ENCODE measurements around the gene MASP1.
A peak's percentile ranks its signal among the peaks of the same experiment; 100 is the strongest.

The MASP1 gene, protein sequence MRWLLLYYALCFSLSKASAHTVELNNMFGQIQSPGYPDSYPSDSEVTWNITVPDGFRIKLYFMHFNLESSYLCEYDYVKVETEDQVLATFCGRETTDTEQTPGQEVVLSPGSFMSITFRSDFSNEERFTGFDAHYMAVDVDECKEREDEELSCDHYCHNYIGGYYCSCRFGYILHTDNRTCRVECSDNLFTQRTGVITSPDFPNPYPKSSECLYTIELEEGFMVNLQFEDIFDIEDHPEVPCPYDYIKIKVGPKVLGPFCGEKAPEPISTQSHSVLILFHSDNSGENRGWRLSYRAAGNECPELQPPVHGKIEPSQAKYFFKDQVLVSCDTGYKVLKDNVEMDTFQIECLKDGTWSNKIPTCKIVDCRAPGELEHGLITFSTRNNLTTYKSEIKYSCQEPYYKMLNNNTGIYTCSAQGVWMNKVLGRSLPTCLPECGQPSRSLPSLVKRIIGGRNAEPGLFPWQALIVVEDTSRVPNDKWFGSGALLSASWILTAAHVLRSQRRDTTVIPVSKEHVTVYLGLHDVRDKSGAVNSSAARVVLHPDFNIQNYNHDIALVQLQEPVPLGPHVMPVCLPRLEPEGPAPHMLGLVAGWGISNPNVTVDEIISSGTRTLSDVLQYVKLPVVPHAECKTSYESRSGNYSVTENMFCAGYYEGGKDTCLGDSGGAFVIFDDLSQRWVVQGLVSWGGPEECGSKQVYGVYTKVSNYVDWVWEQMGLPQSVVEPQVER

DNA sequence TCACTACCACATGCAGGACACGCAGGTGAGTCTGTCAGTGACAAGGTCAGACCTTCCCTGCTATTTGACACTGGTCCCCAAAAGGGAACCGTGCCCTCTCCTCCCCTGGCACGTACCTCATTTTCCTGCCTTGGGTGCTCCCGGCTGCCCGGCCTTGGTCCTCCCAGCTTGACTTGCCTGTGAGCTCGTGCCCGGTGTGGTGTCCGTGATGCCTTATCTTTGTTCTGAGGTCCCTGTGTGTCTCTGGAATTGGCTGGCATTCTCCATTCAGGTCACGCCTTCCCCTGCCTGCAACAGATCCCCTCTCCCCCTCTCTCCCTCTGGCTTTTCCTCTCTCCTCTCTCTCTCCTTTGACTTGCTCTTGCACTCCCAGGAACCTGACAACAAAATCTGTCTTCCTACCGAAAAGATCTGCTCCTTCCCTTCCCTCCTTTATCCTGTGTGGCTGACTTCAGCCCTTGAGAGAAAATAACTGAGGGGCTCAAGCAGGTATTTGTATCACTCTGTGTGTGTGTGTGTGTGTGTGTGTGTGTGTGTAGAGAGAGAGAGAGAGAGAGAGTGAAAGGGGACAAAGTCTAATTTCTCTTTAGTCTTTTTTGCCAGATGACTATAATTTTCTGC, at the start of gene MASP1:
TSS of gene MASP1 (minus strand) at position 226 of the 621 bp plus-strand sequence. CDS start at position 121, 105 bp downstream.
- DNase-seq (ENCODE audit: low read depth, low spot score), result peak; percentile 39

DNA sequence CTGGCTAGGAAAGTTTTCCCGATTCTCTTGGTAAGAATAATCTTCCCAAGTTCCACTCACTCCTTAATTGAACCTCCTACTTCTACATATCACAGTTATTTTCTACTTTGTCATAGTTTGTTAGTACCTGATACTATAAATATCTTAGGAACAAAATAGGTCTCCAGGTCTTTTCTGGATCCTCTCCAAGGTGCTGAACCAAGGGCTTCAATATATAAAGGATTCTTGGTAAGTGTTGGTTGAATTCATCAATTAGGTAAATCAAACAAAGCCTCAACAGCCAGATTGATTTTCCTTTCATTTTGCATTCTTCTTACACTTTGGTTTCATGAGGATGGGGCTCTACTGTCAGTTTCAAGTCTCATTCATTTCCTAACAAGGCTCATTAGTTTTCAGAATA, 49.0 kb upstream of the MASP1 start:
- DNase-seq (ENCODE audit: low read depth, low spot score), result no peak

DNA sequence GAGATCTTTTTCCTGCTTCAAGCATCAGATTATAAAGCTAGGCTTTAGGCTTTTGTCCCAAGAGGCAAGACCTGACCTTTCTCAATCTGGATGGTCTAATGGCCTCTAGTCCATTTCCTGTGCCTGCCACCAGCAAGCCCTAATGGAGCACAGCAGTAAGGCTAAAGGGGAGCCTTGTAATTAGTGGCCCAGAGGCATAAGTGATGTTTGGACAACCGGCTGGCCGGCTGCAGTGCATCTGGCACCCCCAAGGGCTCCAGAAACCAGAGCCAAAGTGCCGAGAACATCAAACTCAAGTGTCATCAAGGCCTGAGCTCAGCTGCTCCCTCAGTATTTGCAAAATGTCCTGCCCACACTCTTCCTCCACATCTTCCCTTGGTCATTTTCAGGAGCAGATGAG, 44.8 kb upstream of the MASP1 start:
- DNase-seq (ENCODE audit: low read depth, low spot score), result no peak

DNA sequence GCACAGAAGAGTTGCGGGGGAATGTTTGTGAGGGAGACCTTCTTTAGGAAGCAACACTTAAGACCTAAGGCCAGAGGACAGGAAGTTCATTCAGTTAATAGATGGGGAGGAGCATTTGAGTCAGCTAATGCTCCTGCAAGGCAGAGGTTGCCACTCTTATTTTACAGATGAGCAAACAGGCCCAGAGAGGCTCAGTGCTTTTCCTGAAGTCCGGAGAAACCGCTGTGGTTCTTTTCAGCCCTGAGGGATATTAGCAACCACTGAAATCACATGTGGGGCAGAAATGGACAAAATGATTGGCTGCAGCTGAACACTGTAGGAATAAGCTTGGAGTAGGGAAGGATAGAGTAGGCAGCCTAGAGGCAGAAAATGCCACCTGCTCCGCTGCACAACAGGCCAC, 43.4 kb upstream of the MASP1 start:
- DNase-seq (ENCODE audit: low read depth, low spot score), result no peak

DNA sequence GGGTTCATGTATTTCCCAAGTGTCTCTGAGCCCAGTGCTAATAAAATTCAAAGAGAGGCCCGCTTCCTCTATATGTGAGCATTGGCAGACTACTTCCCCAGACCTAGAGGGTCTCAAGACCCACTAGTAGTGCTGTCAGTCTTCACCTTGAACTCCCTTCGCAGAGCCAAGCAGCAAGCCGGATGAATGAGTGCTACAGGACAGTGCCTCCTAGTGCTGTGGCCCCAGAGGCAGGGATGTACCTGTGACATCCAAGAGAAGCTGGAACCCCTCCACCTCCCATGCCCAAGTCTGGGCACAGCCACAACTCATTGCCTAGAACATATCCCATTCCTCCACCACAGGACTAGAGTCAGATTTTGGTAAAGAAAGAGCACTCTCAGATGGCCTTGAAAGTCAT, 37.2 kb upstream of the MASP1 start:
- DNase-seq (ENCODE audit: low read depth, low spot score), result no peak

DNA sequence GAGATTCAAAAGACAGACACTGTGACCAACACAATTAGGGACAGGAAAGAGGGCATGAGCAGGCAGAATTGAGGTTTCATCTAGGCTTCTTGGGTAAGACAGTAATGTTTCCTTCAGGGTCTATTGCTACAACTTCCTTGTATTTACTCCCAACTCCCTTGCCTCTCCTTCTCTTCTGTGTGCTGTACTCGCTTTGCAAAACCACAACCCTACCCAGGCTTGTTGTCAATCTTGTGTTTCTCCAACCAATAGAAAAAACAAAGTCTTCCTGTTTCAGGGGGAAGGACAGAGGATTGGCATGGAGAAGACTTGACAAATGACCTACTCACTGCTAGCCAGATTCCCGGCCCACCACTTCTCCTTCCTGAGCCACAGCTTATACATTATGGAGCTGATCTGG, 36.3 kb upstream of the MASP1 start:
- DNase-seq (ENCODE audit: low read depth, low spot score), result no peak

DNA sequence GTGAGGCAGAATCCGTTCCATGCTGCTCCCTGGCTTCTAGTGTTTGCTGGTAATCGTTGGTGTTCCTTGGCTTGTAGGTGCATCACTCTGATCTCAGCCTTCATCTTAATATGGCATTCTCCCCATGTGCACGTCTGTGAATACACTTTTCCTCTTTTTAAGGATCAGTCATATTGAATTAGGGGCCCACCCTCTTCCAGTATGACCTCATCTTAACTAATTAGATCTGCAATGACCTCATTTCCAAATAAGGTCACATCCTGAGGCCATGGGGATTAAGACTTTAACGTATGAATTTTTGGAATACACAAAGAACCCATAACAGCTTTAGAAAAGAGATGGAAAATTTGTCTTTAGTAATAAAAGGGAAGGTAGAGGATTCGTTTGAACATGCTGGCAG, 34.1 kb upstream of the MASP1 start:
- DNase-seq (ENCODE audit: low read depth, low spot score), result no peak

DNA sequence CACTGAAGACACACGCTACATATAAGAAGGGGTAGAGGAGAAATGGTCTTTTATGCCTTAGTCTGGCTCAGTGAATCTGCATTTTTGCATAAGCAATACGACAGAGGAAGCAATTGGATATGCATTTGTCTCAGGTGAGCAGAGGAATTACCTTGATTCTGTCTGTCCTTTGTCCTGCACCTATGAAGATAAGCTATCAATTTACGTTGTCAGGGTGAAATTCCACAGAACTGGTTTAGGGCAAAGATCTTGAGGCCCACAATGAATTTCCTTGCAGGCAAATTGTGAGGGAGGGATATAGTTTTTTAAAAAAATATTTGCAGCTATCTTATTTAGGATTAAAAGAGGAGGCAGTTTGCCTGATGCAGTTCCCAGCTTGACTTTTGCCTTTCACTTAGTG, 31.6 kb upstream of the MASP1 start:
- no peak for DNase-seq (ENCODE audit: low read depth, low spot score)

DNA sequence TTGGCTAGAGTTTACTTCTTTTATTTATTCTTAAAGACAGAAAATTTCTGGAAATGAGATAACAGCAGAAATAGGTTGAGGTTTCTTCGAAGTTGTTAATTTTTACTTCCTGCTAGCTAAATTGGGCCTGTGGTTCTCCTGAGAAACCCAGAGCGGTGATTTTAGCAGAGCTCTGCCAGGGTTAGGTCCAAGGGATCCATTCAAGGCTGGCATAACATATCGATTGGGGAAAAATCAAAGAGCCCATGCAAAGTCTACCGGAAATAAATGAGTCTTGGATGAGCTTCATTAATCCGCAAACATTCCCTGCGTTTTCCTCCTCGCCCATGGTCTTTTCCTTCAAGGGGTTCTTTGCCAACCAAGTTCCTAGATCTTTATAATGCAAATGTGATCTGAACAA, 30.8 kb upstream of the MASP1 start:
- DNase-seq (ENCODE audit: low read depth, low spot score), result no peak

DNA sequence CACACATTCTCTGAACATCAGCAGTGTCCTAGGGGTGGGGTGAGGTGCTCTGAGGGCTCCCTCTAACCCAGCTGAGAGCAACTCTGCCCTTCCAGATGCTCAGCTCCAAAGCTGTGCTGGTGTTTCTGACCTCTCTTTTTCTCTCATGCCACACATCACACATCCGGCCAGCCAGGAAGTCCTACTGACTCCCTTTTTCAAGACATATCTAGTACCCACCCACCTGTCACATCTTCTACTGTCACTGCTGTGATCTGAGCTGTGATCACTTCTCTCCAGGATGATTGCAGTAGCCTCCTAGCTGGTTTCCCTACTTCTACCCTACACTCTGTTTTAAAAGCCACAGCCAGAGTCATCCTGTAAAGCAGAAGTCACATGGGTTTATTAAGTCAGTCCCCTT, 30.2 kb upstream of the MASP1 start:
- no peak for DNase-seq (ENCODE audit: low read depth, low spot score)

DNA sequence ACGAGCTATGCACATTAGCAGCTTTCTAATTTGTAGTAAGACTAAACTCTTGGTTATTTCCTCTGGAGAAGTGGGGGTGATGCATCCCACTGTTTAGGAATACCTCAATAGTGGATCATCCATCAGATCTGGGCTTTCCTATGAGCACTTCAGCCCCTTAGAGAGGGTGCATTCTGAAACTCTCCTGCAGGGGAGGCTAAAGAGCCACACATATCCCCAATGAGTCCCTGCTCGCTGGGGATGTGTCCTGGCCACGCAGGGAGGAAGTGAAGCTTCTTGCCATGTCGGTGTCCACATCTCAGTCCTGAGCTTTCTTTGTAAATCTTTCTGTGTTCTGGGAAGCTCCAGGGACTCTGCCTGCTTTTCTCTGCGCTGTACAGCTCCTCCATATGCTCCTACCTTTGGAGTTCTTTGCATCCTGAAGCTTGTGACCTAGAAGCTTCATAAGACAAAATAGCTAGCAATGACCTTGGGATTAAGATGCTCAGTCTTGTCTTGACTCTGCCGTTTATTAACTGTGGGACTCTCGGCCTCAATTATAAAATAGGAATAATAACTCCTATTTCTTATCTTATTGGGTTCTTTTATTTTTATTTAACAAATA, 28.3 kb upstream of the MASP1 start:
- peak; percentile 86 for DNase-seq (ENCODE audit: low read depth, low spot score)

DNA sequence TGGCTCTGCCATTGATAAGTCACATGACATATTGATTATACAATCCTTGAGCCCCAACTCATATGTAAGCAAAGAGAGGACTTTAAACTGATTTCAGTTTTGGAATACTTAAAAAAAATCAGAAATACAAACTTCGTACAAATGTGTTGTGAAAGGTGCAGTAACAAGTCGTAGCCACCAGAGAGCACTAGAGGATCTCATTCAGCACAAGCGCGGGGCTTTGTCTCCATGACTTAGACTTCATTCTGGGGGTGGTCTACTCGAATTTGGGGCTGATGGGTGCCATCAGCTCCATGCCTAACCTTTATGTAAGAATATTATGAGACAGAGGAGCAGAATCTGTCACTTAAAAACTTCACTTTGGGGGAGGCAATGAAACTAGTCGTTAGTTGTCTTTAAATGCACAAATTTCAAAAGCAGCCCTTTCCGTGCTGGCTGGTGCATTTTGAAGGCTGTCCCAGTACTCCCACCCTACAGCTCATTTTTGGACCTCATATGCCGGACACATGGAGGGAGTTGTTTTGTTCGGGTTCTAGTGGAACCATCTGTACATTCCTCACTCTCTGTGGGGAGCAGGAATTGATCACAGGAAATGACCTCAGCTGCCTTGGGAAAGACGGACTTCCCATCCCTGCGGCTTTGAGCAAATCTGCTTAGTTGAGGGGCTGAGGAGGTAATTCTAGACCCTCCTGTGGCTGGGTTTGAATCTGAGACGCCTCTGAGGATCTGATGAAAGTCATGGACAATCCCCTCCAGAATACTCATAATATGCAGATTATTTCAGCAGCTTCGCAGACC, 27.5 kb upstream of the MASP1 start:
- DNase-seq (ENCODE audit: low read depth, low spot score), result peak; percentile 74

DNA sequence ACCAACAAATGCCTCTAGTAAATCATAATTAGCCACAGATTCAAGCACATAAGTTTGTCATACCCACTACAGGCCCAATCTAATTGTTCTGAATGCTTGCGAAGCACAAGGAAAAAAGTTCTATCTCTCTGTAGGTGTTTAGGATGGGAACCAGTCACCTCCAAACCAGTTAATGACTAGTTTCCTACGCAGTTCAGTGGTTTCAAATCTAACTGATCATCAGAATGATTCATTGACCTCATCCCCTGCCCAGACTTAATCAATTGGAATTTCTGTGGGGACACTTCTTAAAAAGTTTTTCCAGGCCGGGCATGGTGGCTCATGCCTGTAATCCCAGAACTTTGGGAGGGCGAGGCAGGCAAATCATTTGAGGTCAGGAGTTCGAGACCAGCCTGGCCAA, 24.3 kb upstream of the MASP1 start:
- no peak for DNase-seq (ENCODE audit: low read depth, low spot score)

DNA sequence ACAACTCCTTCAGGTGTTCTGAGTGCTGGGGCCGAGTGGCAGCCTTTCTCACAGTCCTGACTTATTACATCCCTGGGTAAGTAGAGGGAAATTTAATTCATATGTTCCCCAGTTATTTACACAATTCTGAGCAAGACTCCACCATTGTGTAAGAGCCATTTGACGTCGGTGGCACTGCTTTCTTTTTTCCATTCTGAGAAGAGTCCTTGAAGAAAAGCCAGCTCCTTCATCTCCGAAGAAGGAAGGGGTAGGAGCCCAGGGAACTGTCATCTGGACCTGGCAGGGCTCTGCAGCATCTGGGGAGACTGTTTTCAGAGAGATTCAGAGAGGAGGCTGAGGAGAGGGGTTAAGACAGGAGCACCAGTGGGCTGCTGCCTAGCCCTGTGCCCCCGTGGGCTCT, 22.6 kb upstream of the MASP1 start:
- no peak for DNase-seq (ENCODE audit: low read depth, low spot score)

DNA sequence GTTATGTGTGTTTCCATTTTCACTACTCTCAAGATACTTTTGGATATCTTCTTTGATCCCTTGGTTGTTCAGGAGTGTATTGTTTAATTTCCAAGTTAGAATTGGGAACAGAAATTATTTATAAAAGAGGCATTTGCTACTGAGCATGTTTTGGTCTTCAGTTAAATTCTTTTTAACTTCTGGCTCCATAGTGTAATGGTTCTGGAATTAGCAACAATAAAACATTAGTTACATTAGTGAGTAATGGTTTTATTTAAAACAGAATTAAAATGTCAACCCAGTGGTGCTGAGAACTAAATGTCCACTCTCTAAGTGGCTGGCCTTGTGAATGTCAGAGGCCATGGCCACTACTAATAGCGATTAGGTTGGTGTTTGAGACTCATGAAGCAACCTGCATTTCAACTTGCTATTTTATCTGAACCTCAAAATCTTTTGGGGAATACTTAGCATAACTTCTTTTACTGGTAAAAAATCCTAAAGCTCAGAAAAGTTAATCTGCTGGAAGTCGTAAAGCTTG, 19.5 kb upstream of the MASP1 start:
- DNase-seq (ENCODE audit: low read depth, low spot score), result no peak

DNA sequence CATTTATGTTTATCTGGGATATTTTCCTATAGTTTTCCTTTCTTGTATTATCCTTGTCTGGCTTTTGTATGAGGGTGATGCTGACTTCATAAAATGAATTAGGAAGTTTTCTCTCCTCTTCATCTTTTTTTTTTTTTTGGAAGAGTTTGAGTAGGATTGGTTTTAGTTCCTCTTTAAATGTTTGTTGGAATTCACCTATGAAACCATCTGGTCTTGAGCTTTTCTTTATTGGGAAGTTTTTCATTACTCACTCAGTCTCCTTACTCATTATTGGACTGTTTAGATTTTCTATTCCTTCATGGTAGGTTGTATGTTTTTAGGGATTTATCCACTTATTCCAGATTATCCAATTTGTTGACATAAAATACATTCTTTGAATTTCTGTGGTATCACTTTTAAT, 18.7 kb upstream of the MASP1 start:
- DNase-seq (ENCODE audit: low read depth, low spot score), result no peak

DNA sequence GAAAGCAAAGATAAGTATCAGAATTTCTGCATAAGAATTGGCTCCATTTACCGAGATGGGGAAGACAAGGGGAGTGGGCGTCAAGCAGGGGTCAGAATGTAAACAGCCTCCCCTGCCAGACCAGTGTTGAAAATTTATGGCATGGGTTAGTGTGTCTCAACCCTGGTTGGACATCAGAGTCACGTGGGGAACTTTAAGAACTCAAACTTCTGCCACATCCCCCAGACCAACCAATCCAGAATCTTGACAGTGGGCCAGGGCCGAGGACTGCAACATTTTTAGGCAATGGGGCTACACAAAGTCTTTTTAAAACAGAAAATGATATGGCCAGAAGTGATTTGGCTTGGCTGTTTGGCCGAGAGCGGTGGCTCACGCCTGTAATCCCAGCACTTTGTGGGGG, 14.3 kb upstream of the MASP1 start:
- DNase-seq (ENCODE audit: low read depth, low spot score), result no peak

DNA sequence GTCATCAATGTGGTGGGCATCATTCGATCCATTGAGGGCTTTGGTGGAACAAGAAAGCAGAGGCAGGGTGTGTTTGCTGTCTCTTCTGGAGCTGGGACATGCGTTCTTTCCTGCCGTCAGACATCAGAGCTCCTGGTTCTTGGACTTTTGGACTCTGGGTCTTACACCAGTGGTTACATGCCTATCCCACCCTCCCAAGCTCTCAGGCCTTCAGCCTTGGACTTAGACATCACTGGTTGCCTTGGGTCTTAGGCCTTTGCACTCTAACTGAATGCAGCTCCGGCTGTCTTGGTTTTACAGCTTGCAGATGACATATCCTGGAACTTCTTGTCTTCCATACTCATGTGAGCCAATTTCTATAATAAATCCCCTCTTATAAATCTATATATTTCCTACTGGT, 8.1 kb upstream of the MASP1 start:
- no peak for DNase-seq (ENCODE audit: low read depth, low spot score)

DNA sequence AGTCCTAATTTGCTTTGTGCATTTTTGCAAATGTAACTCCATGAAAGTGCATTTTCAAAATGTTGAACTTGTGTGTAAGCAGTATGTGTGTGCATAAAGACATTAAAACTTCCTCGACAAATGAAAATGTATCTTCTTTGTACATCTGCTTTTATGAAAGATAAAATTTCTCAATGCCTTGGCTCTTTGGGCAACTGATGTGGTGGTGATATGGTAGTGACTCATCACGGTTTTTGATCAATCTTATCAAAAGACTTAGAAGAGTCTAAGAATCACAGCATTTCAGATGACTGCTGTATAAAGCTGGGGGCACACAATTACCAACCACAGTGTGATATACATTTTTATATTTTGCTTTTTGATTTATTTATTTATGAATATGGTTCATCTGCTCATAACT, 5.4 kb upstream of the MASP1 start:
- DNase-seq (ENCODE audit: low read depth, low spot score), result no peak

DNA sequence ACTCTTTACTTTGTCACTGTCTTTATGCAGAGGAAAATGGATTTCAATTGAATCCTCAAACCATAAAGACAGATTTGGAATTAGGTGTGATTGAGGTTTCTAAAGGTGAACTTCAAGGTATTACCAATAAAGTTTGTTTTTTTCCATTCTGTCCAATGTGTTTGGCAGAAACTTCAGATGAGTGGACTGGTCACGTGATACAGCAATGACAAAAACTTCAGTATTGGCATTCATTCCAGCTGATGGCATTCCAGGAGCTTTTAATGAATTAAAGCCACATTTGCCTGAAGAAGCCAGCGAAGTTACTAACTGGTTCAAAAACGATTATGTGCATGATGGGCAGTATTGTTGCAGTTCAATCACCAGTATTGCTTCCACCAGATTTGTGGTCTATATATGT, 4.5 kb upstream of the MASP1 start:
- peak; percentile 39 for DNase-seq (ENCODE audit: low read depth, low spot score)

DNA sequence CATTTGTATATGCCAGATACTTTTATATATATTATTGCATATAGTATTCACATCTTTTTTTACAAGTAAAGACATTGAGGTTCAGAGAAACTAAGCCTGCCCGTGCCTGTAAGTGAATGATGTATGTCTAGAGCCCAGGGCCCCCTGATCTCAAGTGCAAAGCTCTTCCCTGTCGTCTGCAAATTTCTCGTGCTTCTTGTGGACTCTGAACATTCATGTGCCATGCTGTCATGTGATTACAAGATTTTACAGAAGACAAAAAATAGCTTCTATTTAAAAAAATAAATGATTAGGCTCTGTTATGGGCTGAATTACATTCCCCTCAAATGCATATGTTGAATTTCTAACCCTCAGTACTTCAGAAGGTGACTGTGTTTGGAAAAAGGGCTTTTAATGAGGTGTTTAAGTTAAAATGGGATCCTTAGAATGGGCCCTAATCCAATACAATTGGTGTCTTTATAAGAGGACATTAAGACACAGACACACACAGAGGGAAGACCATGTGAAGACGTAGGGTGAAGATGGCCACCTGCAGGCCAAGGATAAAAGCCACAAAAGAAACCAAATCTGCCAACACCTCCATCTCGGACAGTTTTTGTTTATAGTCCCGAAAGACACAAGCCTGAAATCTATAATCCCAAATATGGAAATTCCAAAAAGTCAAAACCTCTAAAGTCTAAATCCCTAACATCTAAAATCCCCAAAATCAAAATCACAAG, 3.9 kb upstream of the MASP1 start:
- DNase-seq (ENCODE audit: low read depth, low spot score), result no peak
